Measurements from ENCODE around the gene IMMP2L.
"Not testable (repeated sequence)": the region's sequence is repeated elsewhere in the genome, so short reads cannot be mapped to it uniquely, and the experiment has no call there.

IMMP2L gene

GRCh38 chr7:111450705-111451104 lies 111.6 kb downstream of the IMMP2L start:
- not testable (repeated sequence) for DNase-seq

DNA sequence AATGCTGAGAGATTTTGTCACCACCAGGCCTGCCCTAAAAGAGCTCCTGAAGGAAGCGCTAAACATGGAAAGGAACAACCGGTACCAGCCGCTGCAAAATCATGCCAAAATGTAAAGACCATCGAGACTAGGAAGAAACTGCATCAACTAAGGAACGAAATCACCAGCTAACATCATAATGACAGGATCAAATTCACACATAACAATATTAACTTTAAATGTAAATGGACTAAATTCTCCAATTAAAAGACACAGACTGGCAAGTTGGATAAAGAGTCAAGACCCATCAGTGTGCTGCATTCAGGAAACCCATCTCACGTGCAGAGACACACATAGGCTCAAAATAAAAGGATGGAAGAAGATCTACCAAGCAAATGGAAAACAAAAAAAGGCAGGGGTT lies 114.8 kb downstream of the IMMP2L start:
- DNase-seq, result not testable (repeated sequence)

- no peak for DNase-seq
Measured at GRCh38 chr7:111439977-111440376, 122.3 kb downstream of the IMMP2L start.

DNA sequence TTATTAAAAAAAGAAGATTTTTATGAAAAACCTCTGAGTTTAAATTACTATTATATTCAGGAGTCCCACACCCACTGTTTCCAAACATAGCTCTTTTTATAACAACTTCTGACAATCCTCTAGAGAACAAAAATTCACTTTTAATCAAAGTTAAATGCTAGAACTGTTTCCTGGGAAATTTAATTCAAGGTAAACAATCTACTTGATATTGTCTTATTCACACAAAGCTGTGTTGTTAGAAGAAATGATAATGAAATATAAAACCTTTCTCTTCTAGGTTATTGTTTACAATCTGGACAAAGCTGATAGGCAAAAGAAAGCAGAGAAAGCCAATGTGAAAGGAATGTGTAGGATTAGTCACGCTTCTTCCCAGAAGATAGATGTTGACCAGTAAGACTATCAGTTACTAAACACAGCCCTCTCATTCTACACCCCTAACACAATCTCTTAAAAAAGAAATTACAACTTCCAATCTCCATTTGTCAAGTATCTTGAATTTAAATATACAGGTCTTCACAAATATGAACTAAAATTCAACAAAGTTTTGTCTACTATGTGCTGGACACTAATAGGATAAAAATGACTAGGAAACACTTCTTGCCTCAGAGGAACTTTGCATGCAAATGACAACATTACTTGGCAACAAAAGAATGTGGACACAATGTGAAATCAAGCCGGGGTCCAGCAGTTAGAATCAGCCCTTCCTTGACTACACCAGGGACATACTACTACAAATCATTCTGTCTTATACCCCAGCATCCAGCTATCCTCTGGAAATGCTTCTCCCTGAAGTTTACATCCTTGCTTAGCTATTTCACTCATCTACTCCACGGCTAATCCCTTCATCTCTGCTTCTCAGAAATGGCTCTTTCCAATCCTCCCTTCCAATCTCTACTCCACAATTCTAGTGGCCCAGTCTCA lies 123.7 kb downstream of the IMMP2L start:
- DNase-seq, result no peak

- no peak for DNase-seq
Measured at GRCh38 chr7:111437736-111438135, 124.6 kb downstream of the IMMP2L start.

GRCh38 chr7:111436608-111437007 lies 125.7 kb downstream of the IMMP2L start:
- DNase-seq, result no peak

GRCh38 chr7:111433426-111433825 lies 128.9 kb downstream of the IMMP2L start:
- no peak for DNase-seq

DNA sequence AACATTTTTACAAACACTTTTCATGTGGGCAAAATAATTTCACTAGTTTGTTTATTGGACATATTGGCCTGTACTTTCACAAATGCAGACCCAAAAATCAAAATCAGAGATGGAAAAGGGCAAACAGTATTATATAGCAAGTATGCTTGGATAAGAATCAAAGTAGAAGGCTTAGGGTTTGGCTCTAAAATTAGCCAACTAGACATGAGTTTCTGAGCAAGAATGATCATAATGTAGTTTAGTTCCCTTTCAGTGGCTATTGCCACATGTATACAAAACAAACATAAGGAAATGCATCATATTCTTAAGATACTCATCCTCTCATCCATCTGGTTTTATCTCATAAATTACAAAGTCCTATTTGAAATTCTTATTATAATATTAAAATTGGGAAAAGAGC lies 132.5 kb downstream of the IMMP2L start:
- DNase-seq, result no peak

DNA sequence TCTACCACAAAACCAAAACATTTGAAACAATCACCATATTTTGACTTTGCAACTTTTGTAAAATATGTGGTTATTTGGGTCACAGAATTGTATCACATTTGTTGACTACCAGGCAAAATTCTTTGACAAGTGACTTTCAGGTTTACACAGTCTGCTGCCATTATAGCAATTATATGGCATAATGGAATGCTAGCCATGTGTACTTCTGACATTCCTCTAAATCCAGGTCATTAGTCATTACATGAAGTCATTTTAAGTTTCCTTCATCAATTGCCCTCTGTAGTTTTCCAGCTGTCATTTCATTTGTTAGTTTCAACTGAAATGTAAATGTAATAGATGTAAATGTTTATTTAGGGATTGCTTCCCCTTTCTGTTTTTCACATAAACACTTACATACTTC lies 137.5 kb downstream of the IMMP2L start:
- DNase-seq, result no peak

DNA sequence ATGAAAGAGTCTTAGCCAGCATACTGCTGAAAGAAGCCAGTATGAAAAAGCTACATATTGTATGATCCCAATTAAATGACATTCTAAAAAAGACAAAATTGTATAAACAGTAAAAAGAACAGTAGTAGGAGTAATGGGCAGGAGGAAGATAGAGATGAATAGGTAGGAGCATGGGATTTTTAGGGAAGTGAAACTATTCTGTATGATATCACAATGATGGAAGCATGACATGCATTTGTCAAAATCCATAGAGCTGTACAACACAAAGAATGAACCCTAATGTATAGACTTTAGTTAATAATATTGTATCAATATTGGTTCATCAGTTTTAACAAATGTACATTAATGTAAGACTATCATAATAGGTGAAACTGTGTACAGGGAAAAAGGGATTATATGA lies 147.9 kb downstream of the IMMP2L start:
- no peak for DNase-seq

- DNase-seq, result no peak
Measured at GRCh38 chr7:111413739-111414138, 148.6 kb downstream of the IMMP2L start.

- DNase-seq, result no peak
Measured at GRCh38 chr7:111410899-111411298, 151.4 kb downstream of the IMMP2L start.

- DNase-seq, result no peak
Measured at GRCh38 chr7:111409714-111410422, 152.4 kb downstream of the IMMP2L start.

DNA sequence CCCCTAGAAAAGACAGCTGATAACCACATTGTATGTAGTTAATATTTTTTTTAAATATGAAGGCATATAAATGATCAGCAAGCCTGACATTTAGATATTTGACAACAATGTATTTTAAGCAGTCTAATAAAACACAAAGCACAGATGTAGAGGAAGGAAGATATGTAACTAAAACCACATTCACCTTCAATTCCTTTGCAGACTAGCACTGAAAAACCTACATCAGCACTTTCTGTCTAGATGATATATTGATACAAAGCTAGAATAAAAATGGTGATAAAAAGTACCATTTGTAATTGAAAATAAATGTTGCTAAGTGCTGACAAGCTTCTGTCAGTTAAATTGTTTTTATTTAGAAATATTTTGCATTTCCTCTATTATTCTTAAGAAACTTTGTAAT lies 153.6 kb downstream of the IMMP2L start:
- no peak for DNase-seq

DNA sequence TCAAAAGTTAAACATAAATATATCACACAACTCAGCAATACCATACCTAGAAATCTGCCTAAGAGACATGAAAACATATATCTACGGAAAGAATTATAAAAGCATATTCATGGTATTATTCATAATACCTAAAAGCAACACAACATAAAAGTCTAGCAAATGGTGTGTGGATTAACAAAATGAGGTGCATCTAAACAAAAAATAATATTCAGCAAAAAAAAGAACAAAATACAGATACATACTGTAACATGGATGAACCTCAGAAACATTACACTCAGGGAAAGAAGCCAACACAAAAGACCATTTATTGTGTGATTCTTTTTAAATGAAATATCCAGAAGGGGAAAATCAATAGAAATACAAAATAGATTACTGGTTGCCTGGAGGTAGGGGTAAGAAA lies 155.0 kb downstream of the IMMP2L start:
- DNase-seq, result no peak

DNA sequence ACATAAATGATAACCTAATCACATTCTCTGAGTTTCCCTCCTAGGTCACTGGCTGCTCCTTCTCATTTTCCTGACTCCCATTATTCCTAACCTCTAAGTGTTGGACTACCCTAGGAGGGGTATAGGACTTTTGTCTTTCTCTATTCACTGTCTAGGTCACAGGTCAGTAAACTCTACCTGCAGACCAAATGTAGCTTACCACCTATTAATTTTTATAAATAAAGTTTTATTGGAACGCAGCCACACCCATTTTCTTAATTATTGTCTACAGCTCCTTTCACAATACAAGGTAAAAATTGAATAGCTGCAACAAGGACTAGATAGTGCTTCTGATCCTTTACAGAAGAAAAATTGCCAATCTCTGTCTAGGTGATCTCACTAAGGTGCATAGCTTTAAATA lies 156.7 kb downstream of the IMMP2L start:
- DNase-seq, result no peak

DNA sequence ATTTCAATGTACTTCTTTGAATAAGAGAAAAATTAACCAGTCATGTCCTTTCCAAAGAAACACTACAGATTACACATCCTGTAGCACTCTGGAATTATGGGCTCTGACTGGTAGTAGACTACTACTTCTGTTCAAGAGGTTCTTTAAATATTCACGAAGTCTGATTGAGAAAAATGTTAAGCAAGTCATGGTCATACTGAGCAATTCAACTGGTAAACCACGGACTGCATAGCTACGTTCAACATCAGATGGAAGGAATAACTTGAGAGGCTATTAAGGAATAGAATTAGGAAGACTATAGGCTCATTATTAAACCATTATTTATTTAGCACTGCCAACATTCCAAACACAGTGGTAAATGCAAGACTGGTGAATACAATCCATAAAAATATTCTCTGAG lies 160.8 kb downstream of the IMMP2L start:
- DNase-seq, result no peak

- DNase-seq, result no peak
Measured at GRCh38 chr7:111400088-111400487, 162.2 kb downstream of the IMMP2L start.

GRCh38 chr7:111394891-111395290 lies 167.4 kb downstream of the IMMP2L start:
- DNase-seq, result no peak

DNA sequence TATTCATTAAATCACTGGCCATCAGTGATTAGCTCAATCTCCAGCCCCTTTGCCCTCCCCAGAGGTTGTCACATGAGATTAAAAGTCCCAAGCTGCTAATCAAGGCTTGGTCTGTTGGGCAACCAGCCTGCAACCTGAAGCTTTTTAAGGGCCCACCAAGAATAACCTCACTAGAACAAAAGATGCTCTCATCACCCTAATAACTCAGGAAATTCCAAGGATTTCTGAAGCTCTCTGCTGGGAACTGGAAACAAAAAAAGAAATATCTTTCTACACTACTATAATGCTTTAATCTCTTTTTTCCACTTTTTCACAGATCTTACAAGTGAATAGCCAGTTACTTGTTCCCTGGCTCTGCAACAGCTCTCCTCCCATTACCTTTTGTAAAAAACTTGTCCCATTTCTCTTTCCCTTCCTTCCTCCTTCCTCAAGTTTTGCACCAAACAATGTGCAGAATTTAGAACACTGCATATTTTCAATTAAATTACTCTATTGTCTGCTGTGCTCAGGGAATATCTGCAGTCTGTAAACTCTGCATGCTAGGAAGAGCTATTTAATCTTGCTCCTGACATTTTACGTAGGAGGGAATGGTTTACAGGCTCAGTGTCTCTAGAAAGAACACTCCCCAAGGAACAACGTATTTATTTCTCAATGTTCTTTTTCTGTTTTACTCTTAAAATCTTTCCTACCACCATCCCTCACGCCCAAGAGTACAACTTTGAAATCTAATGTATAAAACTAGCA lies 169.1 kb downstream of the IMMP2L start:
- DNase-seq, result no peak

- no peak for DNase-seq
Measured at GRCh38 chr7:111392294-111392693, 170.0 kb downstream of the IMMP2L start.

- DNase-seq, result no peak
Measured at GRCh38 chr7:111390000-111390399, 172.3 kb downstream of the IMMP2L start.

DNA sequence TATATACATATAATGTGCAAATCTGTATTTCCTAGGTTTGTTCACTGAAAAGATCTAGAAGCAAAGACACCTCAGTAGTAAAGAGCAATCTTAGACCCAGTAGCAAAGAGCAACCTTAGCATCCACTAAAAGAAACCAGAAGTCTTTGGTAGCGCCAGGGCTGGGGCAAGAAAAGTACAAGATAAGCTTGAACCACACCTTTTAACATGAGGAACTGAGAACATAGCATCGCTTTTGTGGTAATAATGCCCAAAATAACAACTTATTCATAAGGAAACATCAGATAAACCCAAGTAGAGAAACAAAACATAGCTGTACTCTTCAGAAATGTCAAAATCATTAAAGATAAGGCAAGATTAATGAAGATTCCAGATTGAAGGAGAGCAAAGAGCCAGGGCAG lies 173.4 kb downstream of the IMMP2L start:
- no peak for DNase-seq

DNA sequence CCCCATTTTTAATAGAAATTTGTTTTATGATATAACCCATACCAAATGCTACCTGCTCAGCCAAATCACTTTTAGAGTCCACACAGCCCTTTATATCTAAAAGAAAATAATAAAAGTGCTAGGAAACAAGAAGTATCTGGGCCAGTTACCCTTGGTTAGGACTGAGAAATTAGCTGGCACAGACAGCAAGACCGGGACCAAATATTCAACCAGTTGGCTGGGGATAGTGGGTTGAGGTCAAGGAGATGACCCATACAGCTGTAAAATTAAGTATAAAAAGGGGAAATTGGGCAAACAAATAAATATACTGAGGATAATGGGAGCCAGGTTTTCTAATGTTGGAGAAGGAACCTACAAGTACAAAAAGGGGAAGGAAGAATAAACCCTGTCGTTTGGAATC lies 174.3 kb downstream of the IMMP2L start:
- DNase-seq, result no peak

All from NCI-H2171 (cell line).